Stimulated activated CD4-positive, alpha-beta T cell treated with anti-CD3 and anti-CD28 coated beads, TNF-alpha, amount 100 ng/mL, for 24 hours (primary cell): Measurements from ENCODE around the gene CCNI2.

Source experiments
- DNase-seq, 3 experiments: peaks; one replicate each; pipeline ENCODE4 v3.0.0-alpha.2; 2020; ENCODE audit warnings: low read depth in 3 of 3

CCNI2 gene

DNA sequence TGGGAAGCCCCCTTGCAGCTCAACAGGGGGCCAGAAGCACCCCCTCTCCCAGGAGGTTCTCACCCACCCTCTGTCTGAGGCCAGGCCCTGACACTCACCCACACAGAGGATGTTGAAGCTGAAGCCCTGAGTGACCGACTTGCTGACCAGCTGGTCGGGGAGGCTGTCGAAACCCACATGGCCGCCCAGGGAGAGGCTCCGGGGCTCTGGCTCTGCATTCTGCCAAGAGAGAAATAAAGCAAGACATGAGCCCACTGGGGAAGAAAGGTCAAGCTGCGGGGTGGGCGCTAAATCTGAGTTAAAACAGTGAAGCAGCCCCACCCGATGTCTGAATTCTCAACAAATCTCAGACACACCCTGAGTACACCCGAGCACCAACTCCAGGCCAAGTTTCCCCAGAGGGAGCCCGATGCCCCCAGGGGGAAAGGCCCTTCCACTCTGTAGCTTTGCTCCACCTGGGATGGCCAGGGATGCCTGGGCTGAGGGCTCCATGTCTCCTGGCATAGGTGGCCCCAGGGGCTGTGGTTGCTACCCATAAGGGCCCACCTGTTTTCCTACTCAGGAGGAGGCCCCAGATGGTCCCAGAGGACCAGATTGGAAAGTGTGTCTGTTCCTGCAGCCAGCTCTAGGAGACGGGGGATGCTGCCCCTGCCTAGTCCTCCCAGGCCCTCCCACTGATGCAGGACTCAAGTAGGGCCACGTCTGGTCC is 18.2 kb downstream of the CCNI2 start:
- DNase-seq, result no peak

DNA sequence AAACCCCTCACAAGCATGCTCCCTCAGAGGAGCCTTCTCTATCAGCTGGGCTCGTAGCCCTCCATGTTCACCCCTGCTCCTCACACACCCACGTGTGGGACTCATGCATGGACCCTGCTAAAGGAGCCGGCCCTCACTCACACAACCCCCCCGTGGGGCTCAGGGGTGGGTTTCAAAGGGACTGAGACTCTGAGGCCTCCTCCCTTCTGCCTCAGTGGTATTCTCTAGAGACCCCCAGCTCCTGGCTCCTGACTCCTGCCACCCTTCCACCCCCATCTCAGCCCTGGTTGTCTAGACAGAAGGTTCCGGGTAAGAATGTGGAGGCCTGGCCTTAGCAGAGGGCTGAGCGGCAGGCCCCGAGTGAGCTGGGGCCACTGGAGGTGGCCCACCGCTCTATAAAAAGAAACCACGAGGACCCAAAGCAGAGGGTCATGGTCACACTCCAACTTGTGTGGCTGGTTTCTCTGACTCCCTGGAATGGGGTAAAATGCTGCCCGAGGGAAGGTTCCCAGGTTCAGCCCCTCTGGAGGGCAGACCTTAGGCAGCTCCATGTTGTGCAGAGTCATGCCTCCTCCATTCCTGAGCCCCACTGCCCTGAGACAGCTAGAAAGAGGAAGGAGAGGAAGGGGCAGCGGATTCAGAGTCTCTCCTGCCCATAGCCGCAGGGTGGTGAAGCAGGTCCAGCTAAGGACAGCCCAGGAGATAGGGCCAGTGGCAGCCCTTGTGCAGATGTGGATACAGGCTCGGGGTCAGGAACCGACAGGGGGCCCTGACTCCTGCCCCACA is 19.0 kb downstream of the CCNI2 start:
- no peak for DNase-seq

DNA sequence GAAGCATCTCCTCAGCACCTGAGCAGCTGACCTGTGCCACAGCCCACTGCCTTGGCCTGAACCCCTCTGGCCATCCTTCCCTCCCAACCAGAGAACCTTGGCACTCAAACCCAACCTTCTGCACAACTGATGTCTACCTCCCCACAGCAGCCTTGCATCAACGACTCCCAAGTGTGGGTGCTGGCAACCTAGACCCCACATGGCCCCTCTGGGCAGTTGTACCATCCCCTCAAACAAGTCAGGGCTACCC is 19.5 kb downstream of the CCNI2 start:
- no peak for DNase-seq

DNA sequence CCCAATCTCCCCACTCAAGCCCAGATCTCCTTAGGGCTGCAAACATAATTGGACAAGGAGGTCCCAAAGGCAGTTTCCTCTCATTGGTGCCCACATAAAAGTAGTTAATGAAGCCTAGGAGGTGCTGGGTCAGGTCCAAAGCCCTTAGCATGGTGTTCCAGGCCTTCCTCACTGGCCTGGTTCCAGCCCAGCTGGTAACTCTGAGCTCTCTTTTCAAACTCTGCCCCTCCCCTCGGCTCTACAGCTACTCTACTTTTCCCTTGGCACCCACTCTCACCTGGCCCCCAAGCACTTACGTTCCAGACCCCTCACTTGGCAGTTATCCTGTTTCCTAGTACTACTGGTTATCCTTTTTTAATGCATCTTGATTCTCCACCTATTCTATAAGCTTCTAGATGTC is 19.9 kb downstream of the CCNI2 start:
- no peak for DNase-seq

DNA sequence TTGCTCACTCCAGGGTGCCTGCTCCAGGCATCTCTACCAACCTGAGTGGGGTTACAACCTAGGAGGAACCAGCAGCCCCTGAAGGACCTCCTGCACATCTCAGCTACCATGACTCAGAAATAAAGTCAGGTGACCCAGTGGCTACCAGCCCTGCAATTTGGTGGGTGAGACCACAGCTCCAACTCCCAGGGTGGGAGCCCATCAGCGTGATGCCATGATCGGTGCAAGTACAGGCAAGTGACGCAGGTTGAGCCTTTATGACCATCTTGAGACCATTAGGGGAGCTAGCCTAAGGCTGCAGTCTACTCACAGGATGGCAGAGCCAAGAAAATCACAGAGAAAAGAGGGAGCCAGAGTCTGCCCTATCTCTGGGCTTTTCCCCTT is 21.3 kb downstream of the CCNI2 start:
- DNase-seq, result no peak

DNA sequence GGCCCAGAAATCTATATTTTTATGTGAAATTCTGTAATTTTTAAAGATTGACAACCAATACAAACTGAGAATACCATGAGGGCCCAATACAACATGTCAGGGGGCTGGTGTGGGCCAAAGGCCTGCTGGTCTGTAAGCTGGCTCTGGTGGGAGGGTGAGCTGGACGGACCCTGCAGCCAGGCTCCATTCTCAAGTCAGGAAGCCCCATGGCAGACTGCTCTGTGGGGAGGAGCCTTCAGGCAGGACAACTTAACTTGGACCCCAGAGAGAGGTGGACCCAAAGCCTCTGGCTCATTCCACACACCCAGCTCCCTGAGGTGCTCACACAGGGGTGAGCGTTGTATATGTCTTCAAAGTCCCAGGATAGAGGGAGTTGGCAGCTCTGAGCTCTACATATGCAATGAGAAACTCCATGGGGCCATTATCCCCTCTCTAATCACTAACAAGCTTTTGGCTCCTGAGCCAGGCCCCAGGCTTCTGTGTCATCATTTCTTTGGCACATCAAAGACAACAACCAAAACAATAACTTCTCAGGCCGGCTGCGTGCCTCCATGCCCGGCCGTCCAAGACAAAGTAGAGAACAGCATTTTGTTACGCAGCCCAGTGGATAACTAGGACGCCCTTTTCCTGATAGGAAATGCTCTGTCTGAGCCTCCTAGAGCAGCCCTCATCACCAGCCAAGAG is 23.4 kb downstream of the CCNI2 start:
- no peak for DNase-seq

DNA sequence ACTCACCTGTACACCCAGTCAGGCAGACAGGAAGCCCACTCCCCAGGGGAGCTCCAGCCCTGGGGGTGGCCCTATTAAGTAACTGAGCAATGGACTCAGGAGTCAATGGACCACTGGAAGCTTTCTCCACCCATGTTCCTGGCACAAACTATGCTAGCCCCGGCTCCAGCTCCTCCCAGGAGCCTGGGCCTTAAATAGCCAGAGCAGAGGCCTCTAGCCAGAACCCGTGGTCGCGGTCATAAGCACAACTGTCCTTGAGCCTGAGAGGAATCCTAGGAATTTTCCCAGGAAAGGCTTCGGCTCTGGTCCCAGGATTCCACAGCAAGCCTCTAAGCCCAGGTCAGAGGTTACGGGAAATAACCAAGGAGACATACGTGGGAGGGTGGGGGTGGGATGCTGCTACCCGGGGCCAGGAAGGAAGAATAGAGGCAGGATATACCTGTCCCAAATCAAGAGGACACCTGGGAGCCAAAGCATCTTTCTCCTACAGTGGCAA is 24.3 kb downstream of the CCNI2 start:
- no peak for DNase-seq

DNA sequence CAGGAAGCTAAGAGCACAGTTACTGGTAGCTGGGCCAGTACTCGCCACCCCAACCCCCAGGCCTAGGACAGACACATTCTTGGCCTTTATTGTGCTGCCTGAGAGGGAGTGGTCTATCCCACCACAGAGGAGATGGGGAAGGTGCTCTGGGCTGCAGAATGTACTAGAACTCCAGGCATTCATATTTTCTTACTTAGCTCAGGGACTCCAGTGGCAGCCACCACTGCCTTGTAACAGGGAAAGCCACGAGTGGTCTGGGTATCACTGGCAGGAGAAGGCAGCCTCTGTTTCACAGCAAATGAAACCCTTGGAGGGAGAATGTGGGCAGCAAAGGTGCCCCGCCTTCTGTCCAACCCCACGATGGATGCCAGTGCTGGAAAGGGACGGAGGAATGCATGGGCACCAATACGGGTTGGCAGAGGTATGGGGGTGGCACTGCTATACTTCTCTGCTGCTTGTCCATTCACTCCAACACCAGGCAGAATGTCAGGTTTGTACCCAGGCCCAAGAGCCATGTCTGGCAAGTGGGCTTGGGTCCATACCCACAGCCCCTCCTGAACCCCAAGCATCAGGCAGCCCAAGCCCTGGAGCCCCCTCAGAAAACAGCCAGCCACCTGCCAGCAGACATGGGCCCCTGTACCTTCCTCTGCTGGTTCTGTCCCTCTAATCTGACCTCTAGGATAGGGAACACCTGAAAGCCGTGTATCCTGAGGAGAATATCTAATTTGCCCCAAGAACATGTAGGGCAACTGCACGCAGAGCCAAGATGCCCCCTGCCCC is 25.3 kb downstream of the CCNI2 start:
- no peak for DNase-seq

DNA sequence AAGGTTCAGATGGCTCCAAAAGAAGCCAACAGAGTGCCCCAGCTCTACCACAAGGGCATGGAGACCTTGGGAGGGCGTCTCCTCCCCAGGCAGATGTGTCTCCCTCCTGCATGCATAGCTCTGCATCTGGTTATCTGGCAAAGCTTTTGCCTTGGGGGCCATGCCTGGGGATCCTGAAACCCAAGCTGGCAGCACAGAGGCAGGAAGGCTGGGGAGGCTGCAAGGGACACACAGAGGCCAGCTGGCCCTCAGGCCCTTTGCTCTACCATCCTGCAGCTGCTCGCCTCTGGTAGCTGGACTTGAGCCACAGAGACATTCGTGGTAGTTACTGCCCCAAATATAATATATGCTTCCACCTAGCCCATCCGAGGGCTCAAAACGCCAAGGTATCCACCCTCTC is 25.9 kb downstream of the CCNI2 start:
- DNase-seq, result no peak

DNA sequence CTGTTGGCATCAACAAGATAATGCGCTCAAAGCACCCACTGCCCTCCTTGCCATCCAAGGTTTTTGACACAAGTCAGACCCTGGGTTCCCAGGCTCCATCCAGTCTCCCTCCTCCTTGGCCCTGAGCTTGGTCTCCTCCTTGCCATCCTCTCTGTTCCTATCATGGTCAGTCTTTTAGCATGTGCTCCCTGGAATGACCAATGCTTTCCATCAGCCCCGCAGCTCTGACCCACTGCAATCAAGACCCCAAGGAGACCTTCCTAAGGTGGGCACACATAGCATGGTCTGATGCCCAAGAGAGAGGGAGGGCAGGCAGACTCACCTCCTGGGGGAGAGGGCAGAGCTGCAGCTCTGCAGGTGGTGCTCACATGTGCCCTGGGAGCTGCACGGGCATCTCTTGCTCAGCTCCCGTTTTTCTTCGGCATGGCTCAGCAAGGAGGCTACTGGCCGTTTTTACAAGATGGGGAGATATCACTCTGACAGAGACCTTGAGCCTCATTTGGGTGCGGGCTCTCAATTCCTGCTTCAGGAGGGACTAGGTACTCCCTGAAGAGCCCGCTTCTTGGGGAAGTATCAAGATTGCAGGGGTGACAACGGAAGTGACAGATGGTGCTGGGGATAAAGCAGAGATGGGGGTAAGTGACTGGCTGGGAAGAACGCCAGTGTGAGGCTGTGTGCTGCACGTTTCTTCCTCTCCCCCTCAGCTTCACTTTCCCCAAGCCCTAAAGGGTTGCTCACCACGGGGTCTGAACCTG is 26.6 kb downstream of the CCNI2 start:
- DNase-seq, result no peak

DNA sequence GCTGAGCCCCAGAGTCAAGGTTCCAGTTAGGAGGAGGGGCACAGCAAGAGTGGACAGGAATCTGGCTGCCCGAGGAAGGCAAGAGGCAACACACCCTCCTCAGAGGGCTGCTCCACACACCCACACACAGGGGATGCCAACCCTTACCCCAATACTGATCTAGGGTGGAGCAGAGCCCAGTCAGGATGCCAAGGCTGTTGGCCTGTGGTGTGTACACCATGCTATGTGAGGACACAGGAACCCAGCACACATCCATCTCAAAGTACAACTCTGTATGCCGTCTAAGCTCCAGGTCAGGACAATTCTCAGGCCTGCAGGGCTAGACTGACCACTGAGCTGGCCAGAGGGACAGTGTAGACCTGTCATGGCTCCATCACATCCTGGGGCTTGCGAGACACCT is 27.2 kb downstream of the CCNI2 start:
- DNase-seq, result no peak

DNA sequence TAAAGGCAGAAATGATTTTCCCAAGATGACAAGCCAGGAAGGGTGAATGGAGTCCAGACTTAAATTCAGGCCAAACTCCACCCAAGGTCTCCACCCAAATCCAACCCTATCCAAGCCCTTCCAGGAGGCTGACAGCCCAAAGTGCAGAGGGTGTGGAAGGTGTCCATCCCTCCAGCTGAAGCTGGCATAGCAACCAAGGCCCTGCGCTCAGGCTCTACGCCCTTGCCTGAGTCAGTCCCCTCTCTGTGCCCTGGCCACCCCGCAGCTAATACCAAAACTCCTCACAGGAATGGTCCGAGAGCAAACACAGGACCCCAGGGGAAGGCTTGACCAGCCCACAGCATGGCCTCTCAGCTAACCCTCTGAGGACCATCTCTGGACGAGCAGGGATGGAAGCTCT is 27.7 kb downstream of the CCNI2 start:
- DNase-seq, result no peak

DNA sequence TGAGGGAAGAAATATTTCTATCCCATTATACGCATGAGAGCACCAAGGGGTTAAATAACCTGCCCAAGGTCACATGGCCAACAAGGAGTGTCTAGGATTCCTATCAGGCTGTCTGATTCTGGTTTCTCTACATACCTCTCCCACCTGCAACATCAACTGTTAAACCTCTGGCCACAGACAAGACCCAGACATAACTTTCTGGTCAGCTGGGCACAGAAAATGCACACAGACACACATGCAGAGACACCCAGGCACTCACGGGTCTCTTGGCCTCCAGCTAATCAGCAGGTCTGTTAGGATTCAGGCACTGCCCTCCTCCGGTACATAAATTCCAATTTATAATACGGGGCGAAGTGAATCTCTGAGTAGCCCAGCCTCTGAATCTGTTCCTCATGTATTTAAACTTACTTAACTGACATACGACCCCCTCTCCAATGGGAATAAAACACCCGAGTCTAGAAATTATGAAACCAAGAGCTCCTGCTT is 28.3 kb downstream of the CCNI2 start:
- DNase-seq, result no peak

DNA sequence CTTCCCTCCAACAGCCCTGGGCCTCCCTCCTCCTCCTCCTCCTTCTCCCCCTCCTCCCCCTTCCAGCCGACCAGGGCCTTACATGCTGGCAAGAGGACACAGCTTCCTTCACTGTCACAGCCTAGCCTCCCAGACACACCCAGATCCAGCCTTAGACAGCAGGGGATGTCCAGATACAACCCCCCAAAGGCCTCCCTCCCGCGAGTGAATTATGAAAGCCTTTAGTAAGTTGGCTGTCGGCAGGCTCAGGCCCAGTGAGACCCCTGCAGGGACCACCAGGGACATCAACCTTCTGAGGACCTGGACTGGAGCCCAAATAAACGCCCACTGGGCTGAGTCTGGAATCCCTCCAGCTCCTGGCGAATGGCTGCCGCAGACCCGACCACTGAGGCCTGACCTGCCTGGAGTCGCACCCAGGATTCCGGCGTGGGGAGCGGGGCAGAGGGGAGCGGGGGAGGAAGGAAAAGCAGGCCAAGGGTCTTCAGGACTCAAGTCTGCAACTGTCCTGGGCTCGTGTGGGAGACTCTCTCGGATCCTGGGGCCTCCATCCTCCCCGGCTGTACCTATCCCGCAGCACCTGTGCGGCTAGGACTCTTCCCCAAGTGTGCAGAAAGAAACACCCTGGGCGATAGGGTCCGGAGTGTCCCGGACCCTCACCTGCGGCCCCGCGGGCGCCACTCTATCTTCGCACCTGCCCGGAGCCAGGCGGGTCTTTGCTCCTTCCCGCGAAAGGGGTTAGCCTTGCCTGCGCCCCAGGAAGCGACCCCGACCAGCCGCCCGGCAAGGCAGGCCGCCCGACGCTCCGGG is 29.1 kb downstream of the CCNI2 start:
- DNase-seq, result no peak

DNA sequence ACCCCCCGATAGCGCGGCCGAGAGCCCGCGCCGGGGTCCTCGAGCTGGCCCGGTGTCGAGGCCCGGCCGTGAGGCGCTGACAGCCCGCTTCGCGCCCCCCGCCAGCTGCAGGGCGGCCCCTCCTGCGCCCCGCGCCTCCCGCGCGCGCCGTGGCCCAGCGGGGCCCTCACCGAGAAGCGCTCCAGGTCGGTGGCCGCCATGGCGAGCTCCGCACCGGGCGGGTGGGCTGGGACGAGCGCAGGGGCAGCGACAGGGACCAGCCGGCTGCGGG is 29.6 kb downstream of the CCNI2 start:
- DNase-seq, result no peak

DNA sequence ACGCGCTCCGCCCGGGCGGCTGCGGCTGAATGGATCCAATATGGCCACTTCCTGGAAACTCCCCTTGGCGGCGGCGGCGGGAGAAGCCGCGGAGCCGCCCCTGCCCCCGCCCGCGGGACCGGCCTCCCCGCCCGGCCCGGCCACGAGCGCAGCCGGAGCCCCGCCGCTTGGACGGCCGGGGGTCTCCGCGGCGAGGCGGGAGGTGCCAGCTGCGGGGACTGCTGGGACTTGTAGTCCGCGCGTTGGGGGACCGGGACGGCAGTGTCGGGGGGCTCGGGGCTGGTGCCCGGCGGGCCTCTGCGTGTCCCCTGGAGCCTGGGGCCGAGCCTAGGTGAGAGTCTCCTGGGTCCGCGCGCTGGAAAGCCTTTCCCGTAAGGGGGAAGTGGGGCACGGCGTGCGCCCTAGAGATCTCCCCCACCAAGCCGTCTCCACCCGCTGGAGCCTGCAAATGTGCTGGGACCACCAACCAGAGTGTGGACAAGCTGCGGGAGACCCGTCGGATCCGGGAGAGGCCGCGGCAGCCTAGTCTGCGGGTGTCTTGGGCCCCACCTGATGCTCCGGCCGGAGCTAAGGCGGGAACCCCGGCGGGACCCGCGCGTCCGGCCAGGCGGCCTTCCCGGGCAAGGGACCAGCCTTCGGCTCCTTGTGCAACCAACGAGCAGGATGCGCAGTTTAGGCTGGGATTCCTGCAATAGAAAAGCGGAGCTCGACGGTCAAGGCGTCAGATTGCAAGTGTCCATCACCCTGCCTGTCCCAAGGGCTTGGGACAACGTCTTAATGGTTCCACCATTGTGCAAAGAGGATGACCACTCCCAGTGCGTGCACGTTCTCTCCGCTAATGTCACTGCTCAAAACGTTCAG is 30.2 kb downstream of the CCNI2 start, which contains the start of gene SEPTIN8:
TSS of gene SEPTIN8 (minus strand) at position 31 of the 861 bp plus-strand sequence. CDS start 102 bp downstream, outside the sequence.
- DNase-seq, result peak in 2 of 3 experiments; percentile 9 to 32

DNA sequence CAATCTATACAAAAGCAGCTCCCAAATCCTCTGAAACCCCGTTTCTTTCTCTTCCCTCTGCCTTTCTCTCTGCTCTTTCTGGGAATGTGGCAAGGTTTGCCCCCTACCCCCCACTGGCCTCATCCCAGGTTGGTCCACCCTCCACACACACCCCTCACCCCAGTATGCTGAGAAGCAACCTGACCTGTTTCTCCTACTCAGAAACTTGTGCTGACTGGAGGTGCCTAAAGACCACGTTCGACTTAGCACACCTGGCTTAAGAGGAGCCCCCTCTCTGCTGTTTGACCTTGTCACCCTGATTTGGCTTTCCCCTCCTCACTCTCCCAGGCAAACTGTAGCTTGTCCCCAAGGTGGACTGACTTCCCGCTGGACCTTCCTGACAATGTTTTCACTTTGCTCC is 30.9 kb downstream of the CCNI2 start:
- DNase-seq, result no peak

DNA sequence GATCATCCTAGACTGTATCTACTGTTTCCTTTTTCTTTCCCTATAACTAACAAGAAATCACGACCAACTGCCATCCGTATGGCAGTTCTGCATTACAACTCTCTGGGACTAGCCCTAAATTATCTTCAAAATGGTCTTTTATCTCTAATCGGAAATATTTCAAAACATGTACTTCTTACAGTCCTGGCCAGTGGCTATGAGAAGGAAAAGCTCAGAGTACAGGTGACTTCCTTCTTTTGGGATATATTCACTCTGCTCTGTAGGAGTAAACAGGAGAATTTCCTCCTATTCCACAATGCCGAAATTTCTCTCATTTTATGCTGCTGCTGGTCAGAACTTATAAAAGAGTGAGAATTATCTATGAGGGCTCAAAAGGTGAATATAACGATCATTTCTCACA is 31.6 kb downstream of the CCNI2 start:
- DNase-seq, result no peak

DNA sequence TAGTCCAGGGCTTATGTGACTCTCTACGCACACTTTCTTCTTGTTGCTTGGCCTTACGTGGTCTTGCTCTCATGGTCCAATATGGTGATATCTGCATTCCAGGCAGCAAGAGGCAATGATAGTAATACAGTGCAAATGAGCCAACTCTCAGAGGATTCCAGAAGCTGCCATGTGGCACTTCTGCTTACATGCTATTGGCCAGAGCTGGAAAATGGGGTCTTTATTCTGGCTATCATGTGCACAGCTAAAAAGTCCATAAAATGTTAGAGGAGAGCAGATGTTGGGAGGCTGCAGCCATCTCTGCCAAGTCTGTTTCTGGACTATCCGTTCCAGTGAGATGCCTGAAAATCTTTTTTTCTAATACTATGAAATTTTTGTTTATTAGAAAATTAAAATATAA is 32.7 kb downstream of the CCNI2 start:
- DNase-seq, result no peak

DNA sequence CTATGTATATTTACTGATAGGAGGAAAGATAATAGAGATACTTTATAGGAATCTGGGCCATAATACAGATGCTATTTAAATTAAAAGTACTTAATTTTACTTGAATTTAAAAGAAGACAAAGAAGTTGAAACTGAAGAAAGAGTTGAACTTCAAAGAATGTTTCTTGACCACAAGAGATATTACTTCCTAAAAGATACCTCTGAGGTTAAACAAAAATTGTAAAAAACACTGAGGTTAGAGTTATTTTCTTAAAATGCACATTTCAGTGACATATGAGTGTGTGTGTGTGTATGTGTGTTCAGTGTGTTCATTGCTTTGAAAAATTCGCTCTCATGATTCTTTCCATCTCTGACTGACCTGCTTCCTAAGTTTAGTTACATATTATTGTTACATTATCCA is 33.4 kb downstream of the CCNI2 start:
- DNase-seq, result no peak
